GM21786 (cell line): Measurements from ENCODE around the gene SYPL2.
"Not testable (repeated sequence)": the region's sequence is repeated elsewhere in the genome, so short reads cannot be mapped to it uniquely, and the experiment has no call there.

Experiments used
- ATAC-seq: cut with Tn5 transposase; IDR thresholded peaks from one replicate; pipeline ENCODE4 v1.9.1; 2021; ENCODE audit not compliant: unreplicated experiment

SYPL2 gene

DNA sequence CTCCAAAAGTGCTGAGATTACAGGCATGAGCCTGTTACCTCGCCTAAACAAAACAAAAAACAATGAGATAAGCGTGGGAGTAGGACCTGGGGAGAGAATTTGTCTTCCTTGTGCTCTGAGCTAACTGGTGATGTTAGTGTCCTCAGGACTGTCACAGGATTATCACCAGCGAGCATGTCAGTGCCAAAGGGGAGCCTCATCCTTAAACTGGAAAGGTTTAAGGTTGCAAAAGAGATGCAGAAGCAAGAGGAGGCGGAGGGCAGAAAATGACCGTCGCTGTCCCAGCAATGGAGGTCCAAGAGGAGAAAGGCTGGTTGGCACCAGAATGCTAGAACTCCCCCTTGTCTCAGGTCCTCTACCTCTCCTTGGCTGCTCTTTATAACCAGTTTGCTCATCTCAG, 3.9 kb downstream of the SYPL2 start:
- ATAC-seq, result no peak

DNA sequence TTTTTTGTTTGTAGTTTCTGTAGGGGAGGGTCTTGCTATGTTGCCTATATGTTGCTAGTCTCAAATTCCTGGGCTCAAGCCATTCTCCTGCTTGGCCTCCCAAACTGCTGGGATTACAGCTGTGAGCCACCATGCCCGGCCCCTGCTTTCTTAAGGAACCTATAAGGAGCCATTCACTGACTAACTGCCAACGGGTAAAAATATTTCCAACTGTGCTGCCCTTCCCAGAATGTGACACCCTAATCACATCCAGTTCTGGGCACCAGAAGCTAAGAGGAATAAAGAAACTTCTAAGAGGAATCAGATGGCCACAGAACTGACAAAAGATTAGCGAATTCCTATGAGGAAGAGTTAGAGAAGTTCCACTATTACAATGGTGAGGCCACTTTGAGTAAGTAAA, 6.4 kb downstream of the SYPL2 start:
- no peak for ATAC-seq

DNA sequence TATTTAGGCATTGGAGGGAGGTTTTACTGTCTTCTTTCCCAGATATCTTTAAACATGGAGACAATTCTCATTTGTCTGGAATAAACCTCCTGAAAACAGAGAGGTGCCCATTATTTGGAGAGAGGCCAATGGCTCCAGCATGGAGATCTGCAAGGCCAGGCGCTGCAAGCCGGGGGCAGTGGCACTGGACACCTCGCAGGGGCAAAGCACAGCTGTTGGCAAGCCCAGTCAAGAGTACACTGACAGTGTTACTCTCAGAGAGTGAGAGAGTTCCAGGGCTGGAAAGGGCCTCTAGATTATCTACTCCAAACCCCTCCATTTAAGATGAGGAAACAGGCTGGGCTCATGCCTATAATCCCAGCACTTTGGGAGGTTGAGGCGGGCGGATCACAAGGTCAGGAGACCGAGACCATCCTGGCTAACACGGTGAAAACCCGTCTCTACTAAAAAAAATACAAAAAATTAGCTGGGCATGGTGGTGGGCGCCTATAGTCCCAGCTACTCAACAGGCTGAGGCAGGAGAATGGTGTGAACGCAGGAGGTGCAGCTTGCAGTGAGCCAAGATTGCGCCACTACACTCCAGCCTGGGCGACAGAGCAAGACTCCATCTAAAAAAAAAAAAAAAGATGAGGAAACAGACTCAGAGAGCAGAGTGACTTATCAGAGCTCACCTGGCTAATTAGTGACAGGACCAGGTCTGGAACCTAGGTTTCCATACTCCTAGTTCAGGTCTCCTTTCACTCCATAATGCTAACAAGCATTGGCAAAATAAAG, 7.1 kb downstream of the SYPL2 start:
- not testable (repeated sequence) for ATAC-seq

DNA sequence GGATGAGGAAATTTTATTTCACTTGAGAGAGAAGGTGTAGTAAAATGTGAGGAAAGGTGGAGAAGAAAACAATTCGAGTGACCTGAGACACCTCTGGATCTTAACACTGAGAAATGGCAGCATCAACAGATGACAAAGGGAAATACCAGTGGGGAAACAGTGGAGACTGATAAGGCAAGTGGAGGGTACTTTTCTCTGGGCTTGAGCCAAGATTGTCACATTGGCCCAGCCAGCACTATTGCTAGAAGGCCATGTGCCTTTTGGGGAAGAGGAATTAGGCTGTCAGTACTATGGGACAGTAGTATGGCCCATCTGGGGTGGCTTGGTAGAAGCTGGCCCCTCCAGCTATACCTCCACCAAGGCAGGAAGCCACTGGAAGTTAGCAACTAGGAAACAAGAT, 8.4 kb downstream of the SYPL2 start:
- ATAC-seq, result no peak

DNA sequence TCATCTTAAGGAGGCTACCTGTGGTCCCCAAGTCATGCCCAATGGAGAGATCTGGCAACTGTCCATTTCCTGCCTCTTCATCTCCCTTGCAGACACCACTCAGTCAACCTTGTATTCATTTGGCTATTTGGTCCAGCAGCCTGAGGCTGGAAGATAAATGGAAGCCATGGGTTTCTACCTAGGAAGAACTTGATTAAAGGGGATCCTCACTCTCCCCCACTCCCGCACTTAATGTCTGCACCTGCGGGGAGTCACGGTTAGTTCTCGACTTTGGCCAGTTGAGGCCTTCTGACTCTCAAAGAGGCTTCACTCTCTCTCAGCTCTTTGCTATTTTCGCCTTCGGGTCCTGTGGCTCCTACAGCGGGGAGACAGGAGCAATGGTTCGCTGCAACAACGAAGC, 8.9 kb downstream of the SYPL2 start:
- ATAC-seq, result no peak

DNA sequence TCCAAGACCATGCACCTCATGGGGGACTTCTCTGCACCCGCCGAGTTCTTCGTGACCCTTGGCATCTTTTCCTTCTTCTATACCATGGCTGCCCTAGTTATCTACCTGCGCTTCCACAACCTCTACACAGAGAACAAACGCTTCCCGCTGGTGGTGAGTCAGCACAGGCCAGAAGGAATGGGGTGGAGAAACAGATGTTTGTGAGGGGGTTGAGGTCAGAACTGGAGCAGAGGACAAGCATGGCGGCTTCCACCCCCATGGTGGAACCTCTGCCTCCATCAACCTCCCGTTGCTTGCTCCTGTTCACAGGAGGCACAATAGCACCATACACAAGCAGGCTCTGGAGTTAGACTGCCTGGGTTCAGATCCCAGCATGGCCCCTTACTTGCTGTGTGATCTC, 10.5 kb downstream of the SYPL2 start:
- ATAC-seq, result no peak

DNA sequence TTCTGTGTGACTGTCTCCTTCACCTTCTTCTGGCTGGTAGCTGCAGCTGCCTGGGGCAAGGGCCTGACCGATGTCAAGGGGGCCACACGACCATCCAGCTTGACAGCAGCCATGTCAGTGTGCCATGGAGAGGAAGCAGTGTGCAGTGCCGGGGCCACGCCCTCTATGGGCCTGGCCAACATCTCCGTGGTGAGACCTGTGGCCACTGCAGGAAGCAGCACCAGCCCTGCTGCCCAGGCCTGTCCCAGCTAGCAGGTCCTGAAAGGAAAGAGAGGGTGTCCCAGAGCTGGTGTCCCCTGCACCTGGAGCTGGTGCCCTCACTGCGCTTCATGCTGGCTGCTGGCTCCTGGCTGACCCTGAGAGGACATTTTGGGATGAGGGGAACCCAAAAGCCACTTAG, 11.5 kb downstream of the SYPL2 start:
- no peak for ATAC-seq

DNA sequence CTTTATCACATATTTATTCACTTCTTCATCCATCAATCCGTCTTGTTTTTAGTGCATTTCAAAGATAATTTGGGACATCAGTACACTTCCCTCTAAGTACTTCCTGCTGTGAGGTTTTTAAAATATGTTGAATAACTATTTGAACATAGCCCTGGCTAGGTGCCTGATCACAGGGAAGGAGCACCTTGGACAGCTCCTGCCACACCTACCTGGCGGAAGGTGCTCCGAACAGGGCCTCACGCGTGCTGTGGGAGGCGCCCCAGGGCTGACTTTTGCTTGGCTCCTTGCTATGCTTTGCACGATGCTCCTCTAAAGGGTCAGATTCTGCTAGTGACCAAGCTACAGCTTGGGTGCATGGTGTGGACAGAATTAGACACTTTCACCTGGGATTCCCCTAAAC, 12.5 kb downstream of the SYPL2 start:
- no peak for ATAC-seq

DNA sequence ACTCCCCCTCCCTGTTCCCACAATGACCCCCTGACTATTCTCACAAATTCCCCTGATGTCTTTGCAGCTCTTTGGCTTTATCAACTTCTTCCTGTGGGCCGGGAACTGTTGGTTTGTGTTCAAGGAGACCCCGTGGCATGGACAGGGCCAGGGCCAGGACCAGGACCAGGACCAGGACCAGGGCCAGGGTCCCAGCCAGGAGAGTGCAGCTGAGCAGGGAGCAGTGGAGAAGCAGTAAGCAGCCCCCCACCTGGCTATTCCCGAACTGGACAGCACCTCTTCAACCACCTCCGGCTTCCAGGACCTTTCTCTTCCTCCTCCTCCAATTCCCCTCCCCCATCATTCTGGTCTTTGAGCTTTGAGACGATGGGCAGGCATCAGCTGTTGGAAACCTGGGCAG, 13.0 kb downstream of the SYPL2 start:
- ATAC-seq, result no peak

DNA sequence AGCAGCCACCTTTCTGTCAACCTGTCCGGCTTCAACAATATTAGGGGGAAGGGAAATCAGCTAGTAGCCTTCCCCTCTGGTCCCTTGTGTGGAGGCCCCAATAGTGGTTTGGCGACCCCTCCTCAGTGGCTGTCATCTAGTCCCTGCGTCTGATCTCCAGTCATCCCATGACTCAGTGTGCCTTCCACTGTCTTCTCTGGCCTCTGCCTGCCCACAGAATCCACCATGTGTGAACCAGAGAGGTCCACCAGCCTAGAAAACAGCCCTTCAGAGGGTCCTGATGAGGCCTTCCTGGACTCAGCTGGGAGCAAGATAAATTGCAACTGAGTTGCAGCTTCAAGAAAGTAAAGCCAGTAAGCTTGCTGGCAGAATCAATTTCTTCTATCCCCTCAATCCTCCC, 13.6 kb downstream of the SYPL2 start:
- no peak for ATAC-seq

DNA sequence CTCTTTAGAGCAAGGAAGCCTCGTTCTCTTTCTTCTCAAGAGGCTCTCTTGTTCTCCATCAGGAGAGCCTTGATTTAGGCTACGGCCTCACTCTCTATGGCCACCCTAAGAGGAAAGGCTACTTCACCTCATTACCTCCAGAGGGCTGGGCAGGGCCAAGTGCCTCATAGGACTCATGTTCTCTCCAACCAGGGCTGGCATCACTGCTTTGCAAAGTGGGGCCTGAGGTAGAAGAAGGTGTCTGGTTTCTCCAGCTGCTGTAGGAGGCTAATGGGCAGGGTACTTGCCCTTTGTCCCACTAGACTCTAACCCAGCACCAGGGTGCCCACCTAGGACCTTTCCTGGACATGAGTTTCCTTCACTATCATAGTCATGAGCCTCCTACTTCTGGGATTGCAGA, 15.3 kb downstream of the SYPL2 start:
- no peak for ATAC-seq

DNA sequence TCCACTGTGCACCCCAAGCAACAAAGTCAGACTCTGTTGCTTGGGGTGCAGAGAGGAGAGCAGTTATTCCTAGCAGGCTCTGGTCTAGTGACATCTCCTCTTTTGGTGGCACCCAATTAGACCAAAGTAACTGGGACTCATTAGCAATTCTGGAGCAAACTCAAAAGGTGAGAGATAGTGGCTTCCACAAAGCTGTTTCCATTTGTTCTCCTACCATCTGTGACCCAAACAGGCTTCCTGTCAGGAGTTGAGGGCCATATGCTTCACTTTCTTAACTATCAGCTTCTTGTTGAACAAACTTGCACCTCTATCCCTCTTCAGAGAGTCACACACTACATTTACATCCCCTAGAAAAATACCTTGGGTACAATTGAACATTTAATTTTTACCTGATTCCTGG, 15.9 kb downstream of the SYPL2 start:
- ATAC-seq, result no peak

DNA sequence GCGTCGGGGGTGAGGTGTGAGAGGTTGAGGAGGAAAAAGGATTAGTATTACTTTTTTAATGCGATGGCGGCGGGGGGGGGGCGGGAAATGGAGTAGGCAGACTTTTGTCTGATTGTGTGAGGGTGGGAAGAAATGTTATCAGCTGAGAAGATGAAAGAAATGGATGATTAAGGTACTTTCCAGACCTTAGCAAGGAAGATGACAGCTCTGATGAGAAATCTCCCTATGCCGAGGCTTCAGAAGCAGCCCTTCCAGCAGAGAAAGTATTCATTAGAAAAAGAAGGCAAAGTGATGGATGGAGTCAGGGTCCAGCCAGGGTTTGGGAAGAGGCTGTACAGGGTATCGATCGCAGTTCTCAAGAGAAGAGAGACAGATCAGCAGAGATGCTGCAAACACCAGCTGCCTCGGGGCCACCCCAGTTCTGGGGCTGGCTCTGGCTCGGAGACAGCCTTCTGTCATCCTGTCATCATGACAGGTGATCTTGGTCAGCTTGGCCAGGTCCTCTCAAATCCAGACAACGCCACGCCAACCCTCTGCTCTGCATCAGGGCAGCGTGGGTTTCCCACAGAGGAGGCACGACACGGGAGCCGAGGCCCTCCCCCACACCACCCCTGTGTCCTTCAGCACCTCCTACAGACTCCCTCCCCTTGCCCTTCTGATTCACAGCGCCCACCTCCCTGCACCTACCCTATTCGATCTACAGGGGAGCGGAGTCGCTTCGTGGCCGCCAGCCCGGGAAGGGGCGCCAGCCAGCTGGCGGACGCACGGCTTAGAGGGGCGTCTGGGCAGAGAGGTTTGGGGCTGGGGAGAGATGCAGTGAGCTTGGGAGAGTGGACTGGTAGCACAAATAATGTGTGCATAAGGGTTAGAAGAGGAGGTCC, 16.7 kb downstream of the SYPL2 start:
- ATAC-seq, result peak; percentile 23

DNA sequence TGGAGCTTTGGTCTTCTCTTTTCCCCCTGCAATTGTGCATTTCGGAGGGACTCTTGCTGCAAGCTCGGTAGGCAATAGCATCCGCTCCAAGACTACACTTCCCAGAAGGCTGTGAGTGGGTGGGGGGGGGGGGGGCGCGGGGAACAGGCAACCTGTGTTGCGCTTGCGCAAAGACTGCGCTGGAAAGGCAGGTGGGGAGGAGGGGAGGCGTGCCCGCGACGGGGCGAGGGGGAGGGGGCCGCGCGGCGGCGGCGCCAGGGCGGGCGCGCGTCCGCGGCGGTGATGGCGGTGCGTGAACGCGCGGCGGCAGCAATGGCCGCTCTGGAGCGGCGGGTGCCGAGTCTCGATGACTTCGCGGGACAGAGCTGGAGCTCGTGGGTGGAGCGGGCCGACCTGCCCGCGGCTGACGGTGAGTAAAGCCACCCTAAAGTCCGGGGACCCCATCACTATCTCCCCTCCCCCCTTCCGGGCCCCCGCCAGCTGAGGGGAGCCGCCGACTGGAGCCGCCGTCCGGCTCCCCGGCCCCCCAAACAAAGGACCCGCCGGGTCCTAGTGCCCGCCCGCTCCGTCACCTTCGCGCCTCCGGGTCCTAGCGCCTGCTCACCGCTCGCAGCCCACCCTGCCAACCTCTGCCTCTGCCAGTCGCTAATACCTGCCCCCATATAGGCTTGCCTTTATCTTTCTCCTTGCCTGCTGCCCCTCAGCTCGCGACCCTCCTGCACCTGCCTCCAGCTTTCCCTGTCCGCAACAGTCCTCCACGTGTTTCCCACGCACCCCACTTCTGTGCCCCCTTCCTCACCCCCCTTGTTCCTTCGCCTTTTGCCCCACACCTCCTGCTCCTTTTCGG, 17.5 kb downstream of the SYPL2 start, which contains the start of gene ATXN7L2:
Gene ATXN7L2, plus strand, starts transcription at position 234 of the 847 bp plus-strand sequence. Its CDS starts 49 bp downstream, at position 283.
- ATAC-seq, result peak; percentile 76

DNA sequence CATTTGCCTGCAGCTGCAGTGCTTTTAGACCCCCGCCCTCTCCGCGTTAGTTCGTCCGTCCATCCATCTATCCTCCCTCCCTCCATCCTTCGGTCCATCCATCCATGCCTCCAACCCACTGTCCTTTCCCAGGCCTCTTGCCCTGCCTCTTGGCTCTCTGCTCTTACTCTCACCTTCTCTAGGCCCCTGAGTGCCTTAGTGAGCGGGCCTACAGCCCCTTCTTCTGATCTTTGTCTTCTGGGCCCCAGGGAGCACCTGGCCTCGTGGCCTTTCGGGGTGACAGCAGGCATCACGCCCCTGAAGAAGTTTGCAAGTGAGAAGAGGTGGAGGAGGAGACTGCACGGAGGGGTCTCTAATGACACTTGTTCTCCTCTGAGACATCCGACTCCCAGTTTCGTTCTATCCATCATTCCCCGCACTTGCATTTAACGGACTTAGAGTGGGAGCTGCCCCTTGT, 18.2 kb downstream of the SYPL2 start:
- ATAC-seq, result no peak

DNA sequence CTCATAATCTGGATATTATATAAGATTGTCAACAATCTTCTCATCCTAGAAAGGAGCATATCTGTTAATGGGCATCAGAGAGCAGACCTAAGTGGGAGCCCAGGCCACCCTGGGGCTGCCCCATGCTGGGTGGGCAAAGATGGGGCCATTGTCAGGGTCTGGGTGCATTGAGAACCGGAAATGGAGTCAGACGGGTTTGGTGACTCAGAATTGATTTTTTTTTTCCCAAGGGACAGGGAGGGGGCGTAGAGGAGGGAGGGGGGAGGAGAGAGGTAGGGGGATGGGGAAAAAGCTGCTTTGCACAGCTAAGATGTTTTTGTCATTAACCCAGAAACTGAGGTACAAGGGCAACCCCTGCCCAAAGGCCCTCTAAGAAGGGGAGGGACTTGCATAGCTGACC, 18.7 kb downstream of the SYPL2 start:
- ATAC-seq, result no peak

DNA sequence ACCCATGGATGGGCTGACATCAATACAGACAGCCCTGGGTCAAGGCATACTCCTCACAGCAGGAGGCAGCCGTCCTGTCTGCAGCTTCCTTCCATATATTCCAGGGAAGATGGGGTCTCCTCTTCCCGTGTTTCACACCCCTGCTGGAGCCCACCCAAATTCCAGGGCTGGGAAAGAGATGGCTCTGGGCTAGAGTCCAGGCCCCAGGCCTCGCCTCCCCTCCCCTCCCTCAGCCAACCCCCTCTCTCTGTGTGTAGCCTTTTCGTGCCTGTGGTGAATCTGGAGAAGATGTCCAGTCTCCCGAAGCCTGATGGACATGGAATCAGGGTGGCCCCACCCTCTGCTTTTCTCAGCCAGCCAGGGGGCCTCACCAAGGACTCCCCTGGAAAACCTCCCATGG, 20.9 kb downstream of the SYPL2 start:
- ATAC-seq, result no peak

DNA sequence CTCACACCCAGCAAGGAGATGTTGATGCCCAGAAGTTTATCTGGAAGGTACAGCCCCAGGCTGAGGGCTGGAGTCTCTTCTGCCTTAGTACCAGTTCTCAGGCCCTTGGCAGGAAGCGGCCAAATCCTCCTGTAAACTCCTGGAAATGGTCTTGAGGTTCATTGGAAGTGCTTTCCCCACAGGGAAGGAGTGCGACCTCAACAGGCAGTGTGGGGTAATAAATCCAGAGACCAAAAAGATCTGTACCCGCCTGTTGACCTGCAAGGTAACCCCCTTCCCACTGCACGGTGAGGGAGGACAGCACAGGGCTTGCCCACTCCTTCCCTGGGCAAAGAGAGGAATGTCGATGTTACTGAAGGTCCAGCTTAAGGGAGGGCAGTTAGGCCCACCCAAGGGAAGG, 21.9 kb downstream of the SYPL2 start:
- ATAC-seq, result no peak

DNA sequence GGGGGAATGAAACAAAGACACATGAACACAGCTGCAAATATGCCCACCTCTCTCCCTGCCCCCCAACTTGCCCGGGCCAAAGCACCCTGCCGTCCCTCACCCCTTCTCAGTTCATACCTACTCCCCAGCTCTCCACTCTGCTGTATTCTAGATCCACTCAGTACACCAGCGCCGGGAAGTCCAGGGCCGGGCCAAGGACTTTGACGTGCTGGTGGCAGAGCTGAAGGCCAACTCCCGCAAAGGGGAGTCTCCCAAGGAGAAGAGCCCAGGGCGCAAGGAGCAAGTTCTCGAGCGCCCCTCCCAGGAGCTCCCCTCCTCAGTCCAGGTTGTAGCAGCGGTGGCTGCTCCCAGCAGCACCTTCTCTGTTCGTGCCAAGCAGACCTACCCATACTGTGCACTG, 22.4 kb downstream of the SYPL2 start:
- no peak for ATAC-seq

DNA sequence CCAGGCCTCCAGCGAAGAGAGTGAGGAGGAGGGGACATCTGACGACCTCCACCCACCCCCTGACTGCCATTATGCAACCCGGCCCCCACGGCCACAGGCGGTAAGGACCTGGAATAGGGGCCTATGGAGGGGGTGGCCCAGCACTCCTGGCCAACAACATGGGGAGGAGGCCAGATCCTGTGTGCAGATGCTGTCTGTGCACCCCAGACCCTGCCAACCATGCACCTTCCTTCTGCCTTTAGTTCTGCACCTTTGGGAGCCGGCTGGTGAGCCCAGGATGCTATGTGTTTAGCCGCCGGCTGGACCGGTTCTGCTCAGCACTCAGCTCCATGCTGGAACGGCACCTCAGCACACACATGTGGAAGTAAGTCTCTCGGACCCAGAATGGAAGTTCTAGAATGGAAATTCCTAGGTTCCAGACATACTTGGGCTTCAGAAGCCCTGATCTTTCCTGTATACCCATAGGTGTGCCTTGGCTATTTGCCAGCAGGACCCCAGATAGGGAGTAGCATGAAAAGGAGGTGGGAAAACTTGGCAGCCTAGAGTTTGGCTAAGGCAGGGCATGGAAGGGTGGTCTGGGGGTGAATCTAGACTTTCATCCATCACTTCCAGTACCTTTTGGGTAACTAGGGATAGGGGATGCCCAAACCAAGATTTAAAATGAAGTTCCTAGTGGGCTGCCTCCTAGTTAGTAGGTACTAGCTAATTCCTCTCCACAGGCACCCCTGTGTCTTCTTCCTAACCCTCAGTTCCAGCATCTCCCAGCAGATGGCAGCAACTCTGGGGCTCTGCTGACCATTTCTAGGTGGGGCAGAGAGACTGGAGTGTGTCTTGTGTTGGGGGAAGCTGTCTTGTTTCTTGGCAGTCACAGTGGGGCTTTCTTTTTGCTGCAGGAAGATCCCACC, 23.9 kb downstream of the SYPL2 start:
- no peak for ATAC-seq
